ENCODE measurements around the gene TMEM186. TPM values are rescaled to one million over a fixed set of nuclear protein-coding genes. Genes with fewer than 3 reads are reported as not detected.
"Not testable (repeated sequence)": the region's sequence is repeated elsewhere in the genome, so short reads cannot be mapped to it uniquely, and the experiment has no call there.

Gene TMEM186
- total and polyA plus RNA-seq, 12 donors: 7.9 to 15.4 (median 11.9) TPM

GRCh38 chr16:8807189-8807588 lies 9.8 kb upstream of the TMEM186 start:
- 95 to 98% (median 97%) methylated on average over 5 of the region's 5 CpGs for WGBS, 4 donors
- Histone ChIP-seq H3K4me3 (no peak overlapping the region), H3K27me3 (no peaks in the 10 kb centered on the region), H3K36me3 (replicated peaks in 1 of 2) (peaks cover 0 to 94% of the 10 kb centered on the region in 2 donors), H3K9me3 (replicated peaks in 1 of 3) (no peaks in the 10 kb centered on the region), H3K4me1 (replicated peaks in 1 of 2) (no peaks in the 10 kb centered on the region), H3K27ac (no peak overlapping the region)
- intact Hi-C loops (cut with DNase I): no loop called here
- TF ChIP-seq CTCF (IDR thresholded peaks at IDR 0.05) (no peak), POLR2A (IDR thresholded peaks at IDR 0.05) (no peak)
- DNase-seq: no peak

GRCh38 chr16:8806272-8806983 lies 9.0 kb upstream of the TMEM186 start:
- H3K4me3 ChIP-seq: no peak overlapping the region
- TF ChIP-seq POLR2A (IDR thresholded peaks at IDR 0.05): no peak
- TF ChIP-seq CTCF (IDR thresholded peaks at IDR 0.05): no peak
- H3K4me1 ChIP-seq (replicated peaks in 1 of 2): no peaks in the 10 kb centered on the region
- H3K27me3 ChIP-seq: no peaks in the 10 kb centered on the region
- intact Hi-C loops (cut with DNase I): no loop called here
- H3K27ac ChIP-seq: no peak overlapping the region
- H3K9me3 ChIP-seq (replicated peaks in 1 of 3): no peaks in the 10 kb centered on the region
- H3K36me3 ChIP-seq (replicated peaks in 1 of 2): peaks cover 0 to 94% of the 10 kb centered on the region in 2 donors
- WGBS, 4 donors: 92 to 94% (median 92%) methylated on average over 13 of the region's 13 CpGs
- no peak for DNase-seq

GRCh38 chr16:8804313-8804712 lies 6.9 kb upstream of the TMEM186 start:
- intact Hi-C loops (cut with DNase I): no loop called here

GRCh38 chr16:8803733-8804132 lies 6.3 kb upstream of the TMEM186 start:
- Histone ChIP-seq H3K36me3 (replicated peaks in 1 of 2) (peaks cover 0 to 73% of the 10 kb centered on the region in 2 donors), H3K4me1 (replicated peaks in 1 of 2) (peaks cover 7 to 16% of the 10 kb centered on the region in 2 donors)
- H3K4me3 ChIP-seq; H3K27me3 ChIP-seq; H3K27ac ChIP-seq; intact Hi-C loops (cut with DNase I); H3K9me3 ChIP-seq (replicated peaks in 1 of 3); DNase-seq: not testable (repeated sequence)
- WGBS, 4 donors: 88 to 90% (median 88%) methylated on average over 12 of the region's 12 CpGs

More at GRCh38 chr16:8804313-8804712, 6.9 kb upstream of the TMEM186 start:
- no peak for DNase-seq
- 81 to 88% (median 83%) methylated on average over 6 of the region's 6 CpGs for WGBS, 4 donors
- peaks cover 4 to 10% of the 10 kb centered on the region in 2 donors for H3K4me1 ChIP-seq (replicated peaks in 1 of 2)
- no peak overlapping the region for H3K27ac ChIP-seq
- H3K27me3 ChIP-seq: no peaks in the 10 kb centered on the region
- no peaks in the 10 kb centered on the region for H3K9me3 ChIP-seq (replicated peaks in 1 of 3)
- TF ChIP-seq POLR2A (IDR thresholded peaks at IDR 0.05) (no peak), CTCF (IDR thresholded peaks at IDR 0.05) (no peak)
- H3K36me3 ChIP-seq (replicated peaks in 1 of 2): peaks cover 0 to 78% of the 10 kb centered on the region in 2 donors
- H3K4me3 ChIP-seq: no peak overlapping the region

- H3K4me1 ChIP-seq (replicated peaks in 1 of 2): peaks cover 19 to 24% of the 10 kb centered on the region in 2 donors
- H3K36me3 ChIP-seq (replicated peaks in 1 of 2): peaks cover 0 to 52% of the 10 kb centered on the region in 2 donors
- no peak overlapping the region for H3K4me3 ChIP-seq
- no peak overlapping the region for H3K27ac ChIP-seq
- WGBS, 4 donors: 89 to 94% (median 91%) methylated on average over 4 of the region's 4 CpGs
- no peaks in the 10 kb centered on the region for H3K27me3 ChIP-seq
- TF ChIP-seq CTCF (IDR thresholded peaks at IDR 0.05): no peak
- no peak for TF ChIP-seq POLR2A (IDR thresholded peaks at IDR 0.05)
- no peaks in the 10 kb centered on the region for H3K9me3 ChIP-seq (replicated peaks in 1 of 3)
- intact Hi-C loops (cut with DNase I): no loop called here
- no peak for DNase-seq
These were observed 4.3 kb upstream of the TMEM186 start for GRCh38 chr16:8801701-8802100.

Data from adrenal gland (tissue), 12 donors.